SK-N-SH (cell line): ENCODE data around the gene CEP170. TPM values are rescaled to one million over a fixed set of nuclear protein-coding genes. Genes with fewer than 3 reads are reported as not detected.

Source experiments
- CTCF ChIA-PET: fragments of 300-600, 350-600 bp; formaldehyde crosslinking; extraction: SDS; loops from one replicate; lab custom pipeline; 2021; lab: Yijun Ruan, JAX
- POLR2A ChIA-PET: fragments of 350-600 bp; sonication (Branson Sonifier 250); formaldehyde crosslinking; extraction: SDS; loops from one replicate; lab custom pipeline; 2020; ENCODE audit warnings: antibody characterized with exemption, inconsistent platforms; lab: Yijun Ruan, JAX
- DNase-seq: peaks from one replicate; pipeline ENCODE4 v3.0.0; 2012
- H2AFZ ChIP-seq: fragments of 200-600 bp; sonication (generic); 2 replicates; pipeline ENCODE4 v1.8.1; 2016; ENCODE audit warnings: antibody characterized with exemption, mild to moderate bottlenecking, low read depth
- H3F3A ChIP-seq: fragments of 200-600 bp; sonication (generic); replicated peaks from 2 replicates; pipeline ENCODE3; 2016; ENCODE audit warnings: antibody characterized with exemption, mild to moderate bottlenecking; ENCODE audit not compliant: insufficient read depth
- H3K27ac ChIP-seq, 2 experiments: fragments of 200-500 bp in 1 of 2; fragments of 200-600 bp in 1 of 2; sonication (Bioruptor generic) in 1 of 2; sonication (generic), shearing (Covaris generic) in 1 of 2; 2 replicates each; pipeline versions ENCODE4 v1.5.1 to v1.6.1; 2014 to 2016; ENCODE audit warnings: low read depth in 2 of 2, inconsistent platforms in 1 of 2, low read length in 1 of 2, mild to moderate bottlenecking in 1 of 2, mixed read lengths in 1 of 2
- H3K27me3 ChIP-seq: fragments of 200-600 bp; sonication (generic), shearing (Covaris generic); 2 replicates; pipeline ENCODE4 v1.6.1; 2016; ENCODE audit warnings: mixed run types; ENCODE audit not compliant: insufficient read depth
- H3K36me3 ChIP-seq, 2 experiments: fragments of 200-500 bp in 1 of 2; fragments of 200-600 bp in 1 of 2; sonication (Bioruptor generic) in 1 of 2; sonication (generic) in 1 of 2; replicated peaks in 1 of 2; 2 replicates each; pipeline versions ENCODE3 to v1.5.1; 2014 to 2016; ENCODE audit warnings: low read length in 1 of 2, mild to moderate bottlenecking in 1 of 2; ENCODE audit not compliant: insufficient read depth in 2 of 2, control insufficient read depth in 1 of 2
- H3K4me1 ChIP-seq, 2 experiments: fragments of 200-500 bp in 1 of 2; fragments of 200-600 bp in 1 of 2; sonication (Bioruptor generic) in 1 of 2; sonication (generic), shearing (Covaris generic) in 1 of 2; 2 replicates each; pipeline versions ENCODE4 v1.5.1 to v1.6.1; 2014 to 2016; ENCODE audit warnings: low read depth in 1 of 2, low read length in 1 of 2, mixed run types in 1 of 2; ENCODE audit not compliant: insufficient read depth in 2 of 2, control insufficient read depth in 1 of 2
- H3K4me2 ChIP-seq: fragments of 200-600 bp; sonication (generic), shearing (Covaris generic); 2 replicates; pipeline ENCODE4 v1.6.1; 2017; ENCODE audit warnings: mixed run types
- H3K4me3 ChIP-seq, 2 experiments: fragments of 200-500 bp in 1 of 2; fragments of 200-600 bp in 1 of 2; sonication (Bioruptor generic) in 1 of 2; sonication (generic), shearing (Covaris generic) in 1 of 2; 2 replicates each; pipeline versions ENCODE4 v1.5.1 to v1.8.1; 2014 to 2016; ENCODE audit warnings: low read depth in 2 of 2, inconsistent platforms in 1 of 2, low read length in 1 of 2, mild to moderate bottlenecking in 1 of 2, mixed read lengths in 1 of 2, moderate library complexity in 1 of 2
- H3K79me2 ChIP-seq: fragments of 200-600 bp; sonication (generic); 2 replicates; pipeline ENCODE4 v1.8.1; 2017; ENCODE audit warnings: mild to moderate bottlenecking; ENCODE audit not compliant: insufficient read depth
- H3K9ac ChIP-seq: fragments of 200-600 bp; sonication (generic); 2 replicates; pipeline ENCODE4 v1.6.1; 2017; ENCODE audit warnings: mixed run types
- H3K9me2 ChIP-seq: fragments of 200-600 bp; sonication (generic); 2 replicates; pipeline ENCODE4 v1.6.1; 2017; ENCODE audit warnings: mixed run types
- H3K9me3 ChIP-seq: fragments of 200-600 bp; sonication (generic); 2 replicates; pipeline ENCODE4 v1.6.1; 2017; ENCODE audit warnings: mixed run types, mild to moderate bottlenecking, moderate library complexity
- H4K20me1 ChIP-seq: fragments of 200-600 bp; sonication (generic); 2 replicates; pipeline ENCODE4 v1.6.1; 2017; ENCODE audit warnings: mild to moderate bottlenecking, mixed run types; ENCODE audit not compliant: insufficient read depth
- EP300 ChIP-seq, 2 experiments: IDR thresholded peaks; 2 replicates each; pipeline versions ENCODE4 v1.4.0 to v1.6.1; 2012; ENCODE audit warnings: borderline replicate concordance in 1 of 2, low read depth in 1 of 2, low read length in 1 of 2
- NRF1 ChIP-seq: IDR thresholded peaks from 2 replicates; pipeline ENCODE4 v1.6.1; 2012; ENCODE audit warnings: low read depth, mild to moderate bottlenecking, low read length
- TAF1 ChIP-seq: IDR thresholded peaks from 2 replicates; pipeline ENCODE4 v1.6.1; 2012; ENCODE audit warnings: low read depth, mild to moderate bottlenecking, low read length, moderate library complexity, borderline replicate concordance
- YY1 ChIP-seq: IDR thresholded peaks from 2 replicates; pipeline ENCODE4 v1.4.0; 2012; ENCODE audit warnings: low read depth, mild to moderate bottlenecking
- WGBS: methylation state at CpG from one replicate; pipeline ENCODE4 v1.1.6; 2017; ENCODE audit warnings: low lambda C conversion rate; 5-methylcytosine and 5-hydroxymethylcytosine counted together
- polyA plus RNA-seq, 3 experiments: library from polyadenylated mRNA; depleted of rRNA; stranded (reverse); fragments of >200 nt; gene quantifications; 2 replicates each; pipeline ENCODE4 v1.2.3, GENCODE V29; 2012
- TF ChIP-seq, protein P1 (sequence below): IDR thresholded peaks from 2 replicates; pipeline ENCODE4 v1.6.1; 2012; ENCODE audit warnings: mild to moderate bottlenecking, low read depth, low read length, moderate library complexity
- TF ChIP-seq, protein P2 (sequence below): IDR thresholded peaks from 2 replicates; pipeline ENCODE4 v1.4.0; 2012; ENCODE audit warnings: low read depth
- TF ChIP-seq, protein P3 (sequence below): IDR thresholded peaks from 2 replicates; pipeline ENCODE4 v1.4.0; 2012; ENCODE audit warnings: low read depth, borderline replicate concordance
- TF ChIP-seq, protein P4 (sequence below): fragments of 200-600 bp; sonication (generic); IDR thresholded peaks from 2 replicates; pipeline ENCODE4 v1.6.1; 2017; ENCODE audit warnings: antibody characterized with exemption, mild to moderate bottlenecking, moderate library complexity

The CEP170 gene
- polyA plus RNA-seq, 1 of the 3 experiments (the other 2 are of a cell fraction) = 67.2 TPM

DNA sequence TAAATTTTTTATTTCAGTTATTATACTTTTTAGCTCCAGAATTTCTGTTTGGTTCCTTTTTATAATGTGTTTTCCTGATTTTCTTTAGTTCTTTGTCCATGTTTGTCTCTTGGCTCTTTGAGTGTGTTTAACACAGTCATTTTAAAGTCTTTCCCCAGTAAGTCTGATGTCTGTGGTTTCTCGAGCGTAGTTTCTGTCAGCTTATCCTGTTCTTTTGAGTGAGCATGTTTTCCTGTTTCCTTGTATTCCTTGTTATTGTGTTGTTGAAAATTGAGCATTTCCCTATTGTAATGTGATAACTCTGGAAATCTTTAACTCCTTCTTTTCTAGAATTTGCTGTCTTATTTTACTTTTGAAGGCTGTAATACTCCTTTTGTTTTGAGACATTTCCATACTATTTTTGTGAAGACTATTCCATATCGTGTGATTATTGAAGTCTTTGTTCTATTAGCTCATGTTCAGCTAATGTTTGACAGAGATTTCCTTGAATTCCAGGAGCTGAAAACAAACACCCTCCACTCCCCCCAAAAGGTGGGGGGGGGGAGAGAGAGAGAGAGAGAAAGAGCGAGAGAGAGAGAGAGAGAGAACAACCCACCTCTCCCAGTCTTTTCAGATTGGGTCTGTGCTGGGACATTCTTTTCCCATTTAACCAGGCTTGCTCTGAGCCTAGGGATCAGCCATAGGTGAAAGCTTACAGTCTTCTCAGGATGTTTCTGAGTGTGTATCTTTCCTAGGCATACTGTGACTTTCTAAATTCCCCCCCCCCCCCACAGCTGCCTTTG lies 39.1 kb upstream of the CEP170 start:
- Histone ChIP-seq H3K4me3 (no peak overlapping the region), H3K9ac (peak overlapping the region; percentile 17; the same call in 1 of the 2 replicates), H3K27ac (peak overlapping the region; percentile 62 to 82; a peak in 3 of 4 replicates), H3F3A (peaks cover 21% of the 10 kb centered on the region), H3K36me3 (peaks cover 28 to 55% of the 10 kb centered on the region in 2 experiments), H3K4me2 (no peak overlapping the region), H3K9me2 (no peaks in the 10 kb centered on the region), H2AFZ (no peak overlapping the region), H3K79me2 (peaks cover 52% of the 10 kb centered on the region), H3K9me3 (0 out of 2 replicates have a peak, but pooled peaks cover 6% of the 10 kb centered on the region), H3K27me3 (no peaks in the 10 kb centered on the region), H4K20me1 (no peaks in the 10 kb centered on the region), H3K4me1 (peaks cover 4 to 5% of the 10 kb centered on the region in 2 experiments; a peak in 2 of 4 replicates)
- ChIA-PET POLR2A (no interaction called here), CTCF (no interaction called here)
- no peak for DNase-seq
- TF ChIP-seq, protein P1, sequence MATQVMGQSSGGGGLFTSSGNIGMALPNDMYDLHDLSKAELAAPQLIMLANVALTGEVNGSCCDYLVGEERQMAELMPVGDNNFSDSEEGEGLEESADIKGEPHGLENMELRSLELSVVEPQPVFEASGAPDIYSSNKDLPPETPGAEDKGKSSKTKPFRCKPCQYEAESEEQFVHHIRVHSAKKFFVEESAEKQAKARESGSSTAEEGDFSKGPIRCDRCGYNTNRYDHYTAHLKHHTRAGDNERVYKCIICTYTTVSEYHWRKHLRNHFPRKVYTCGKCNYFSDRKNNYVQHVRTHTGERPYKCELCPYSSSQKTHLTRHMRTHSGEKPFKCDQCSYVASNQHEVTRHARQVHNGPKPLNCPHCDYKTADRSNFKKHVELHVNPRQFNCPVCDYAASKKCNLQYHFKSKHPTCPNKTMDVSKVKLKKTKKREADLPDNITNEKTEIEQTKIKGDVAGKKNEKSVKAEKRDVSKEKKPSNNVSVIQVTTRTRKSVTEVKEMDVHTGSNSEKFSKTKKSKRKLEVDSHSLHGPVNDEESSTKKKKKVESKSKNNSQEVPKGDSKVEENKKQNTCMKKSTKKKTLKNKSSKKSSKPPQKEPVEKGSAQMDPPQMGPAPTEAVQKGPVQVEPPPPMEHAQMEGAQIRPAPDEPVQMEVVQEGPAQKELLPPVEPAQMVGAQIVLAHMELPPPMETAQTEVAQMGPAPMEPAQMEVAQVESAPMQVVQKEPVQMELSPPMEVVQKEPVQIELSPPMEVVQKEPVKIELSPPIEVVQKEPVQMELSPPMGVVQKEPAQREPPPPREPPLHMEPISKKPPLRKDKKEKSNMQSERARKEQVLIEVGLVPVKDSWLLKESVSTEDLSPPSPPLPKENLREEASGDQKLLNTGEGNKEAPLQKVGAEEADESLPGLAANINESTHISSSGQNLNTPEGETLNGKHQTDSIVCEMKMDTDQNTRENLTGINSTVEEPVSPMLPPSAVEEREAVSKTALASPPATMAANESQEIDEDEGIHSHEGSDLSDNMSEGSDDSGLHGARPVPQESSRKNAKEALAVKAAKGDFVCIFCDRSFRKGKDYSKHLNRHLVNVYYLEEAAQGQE = no peak
- TF ChIP-seq NRF1 (no peak), EP300 (IDR thresholded peaks at IDR 0.05; ENCODE audit: borderline replicate concordance in 1 of 2, low read depth in 1 of 2, low read length in 1 of 2) (no peak), YY1 (no peak), TAF1 (no peak)
- TF ChIP-seq, protein P2, sequence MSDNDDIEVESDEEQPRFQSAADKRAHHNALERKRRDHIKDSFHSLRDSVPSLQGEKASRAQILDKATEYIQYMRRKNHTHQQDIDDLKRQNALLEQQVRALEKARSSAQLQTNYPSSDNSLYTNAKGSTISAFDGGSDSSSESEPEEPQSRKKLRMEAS = no peak
- TF ChIP-seq, protein P3, sequence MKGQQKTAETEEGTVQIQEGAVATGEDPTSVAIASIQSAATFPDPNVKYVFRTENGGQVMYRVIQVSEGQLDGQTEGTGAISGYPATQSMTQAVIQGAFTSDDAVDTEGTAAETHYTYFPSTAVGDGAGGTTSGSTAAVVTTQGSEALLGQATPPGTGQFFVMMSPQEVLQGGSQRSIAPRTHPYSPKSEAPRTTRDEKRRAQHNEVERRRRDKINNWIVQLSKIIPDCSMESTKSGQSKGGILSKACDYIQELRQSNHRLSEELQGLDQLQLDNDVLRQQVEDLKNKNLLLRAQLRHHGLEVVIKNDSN = no peak
- TF ChIP-seq, protein P4, sequence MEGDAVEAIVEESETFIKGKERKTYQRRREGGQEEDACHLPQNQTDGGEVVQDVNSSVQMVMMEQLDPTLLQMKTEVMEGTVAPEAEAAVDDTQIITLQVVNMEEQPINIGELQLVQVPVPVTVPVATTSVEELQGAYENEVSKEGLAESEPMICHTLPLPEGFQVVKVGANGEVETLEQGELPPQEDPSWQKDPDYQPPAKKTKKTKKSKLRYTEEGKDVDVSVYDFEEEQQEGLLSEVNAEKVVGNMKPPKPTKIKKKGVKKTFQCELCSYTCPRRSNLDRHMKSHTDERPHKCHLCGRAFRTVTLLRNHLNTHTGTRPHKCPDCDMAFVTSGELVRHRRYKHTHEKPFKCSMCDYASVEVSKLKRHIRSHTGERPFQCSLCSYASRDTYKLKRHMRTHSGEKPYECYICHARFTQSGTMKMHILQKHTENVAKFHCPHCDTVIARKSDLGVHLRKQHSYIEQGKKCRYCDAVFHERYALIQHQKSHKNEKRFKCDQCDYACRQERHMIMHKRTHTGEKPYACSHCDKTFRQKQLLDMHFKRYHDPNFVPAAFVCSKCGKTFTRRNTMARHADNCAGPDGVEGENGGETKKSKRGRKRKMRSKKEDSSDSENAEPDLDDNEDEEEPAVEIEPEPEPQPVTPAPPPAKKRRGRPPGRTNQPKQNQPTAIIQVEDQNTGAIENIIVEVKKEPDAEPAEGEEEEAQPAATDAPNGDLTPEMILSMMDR = no peak
- 81% methylated on average over 4 of the region's 4 CpGs for WGBS
